Upper lobe of left lung (tissue), 4 donors: Measurements from ENCODE around the gene AGXT.

ENCODE experiments used
- CTCF ChIP-seq, 6 experiments: fragments of 450-650 bp in 4 of 6; fragments of 200-600 bp in 2 of 6; sonication (generic) in 2 of 6; IDR thresholded peaks; one replicate each; pipeline ENCODE4 v1.5.1; 2016 to 2019; ENCODE audit warnings: antibody characterized with exemption in 6 of 6
- EP300 ChIP-seq, 4 donors: sonication (generic); formaldehyde crosslinking; IDR thresholded peaks; one replicate each; pipeline ENCODE4 v1.5.1; 2017; ENCODE audit warnings: antibody characterized with exemption in 4 of 4, control low read depth in 2 of 4
- POLR2A ChIP-seq, 4 donors: fragments of 450-650 bp; IDR thresholded peaks; one replicate each; pipeline ENCODE4 v1.5.1; 2016 to 2017; ENCODE audit warnings: antibody characterized with exemption in 4 of 4, mild to moderate bottlenecking in 2 of 4

- TF ChIP-seq CTCF (IDR thresholded peaks at IDR 0.05) (no peak), POLR2A (IDR thresholded peaks at IDR 0.05) (no peak), EP300 (IDR thresholded peaks at IDR 0.05) (no peak)
Measured at GRCh38 chr2:240925568-240926515, 57.2 kb downstream of the AGXT start.
